GM12878 (cell line): Measurements from ENCODE around the gene PHC3. TPM values are rescaled to one million over a fixed set of nuclear protein-coding genes. Genes with fewer than 3 reads are reported as not detected.

Experiments used
- ATAC-seq: fragments of 200-7000 bp; cut with Tn5 transposase; 3 replicates; pipeline ENCODE4 v1.9.1; 2020; ENCODE audit warnings: mild to moderate bottlenecking, moderate library complexity
- BruUV-seq: library from RNA; stranded (reverse); fragments of 400-500 nt; replicated peaks from 2 replicates; lab custom pipeline; 2021; lab: Mats Ljungman, UMichigan
- CTCF ChIA-PET: fragments of 300-600 bp; sonication (Branson Sonifier 250); formaldehyde crosslinking; extraction: SDS; loops from one replicate; lab custom pipeline; 2021; ENCODE audit warnings: inconsistent platforms; lab: Yijun Ruan, JAX
- POLR2A ChIA-PET: fragments of 350-600 bp; formaldehyde crosslinking; extraction: SDS; loops from one replicate; lab custom pipeline; 2021; ENCODE audit warnings: inconsistent platforms; lab: Charles Lee
- RAD21 ChIA-PET: fragments of 300-600 bp; sonication (Branson Sonifier 250); formaldehyde crosslinking; loops from one replicate; lab custom pipeline; 2023; ENCODE audit warnings: antibody characterized with exemption; ENCODE audit not compliant: unreplicated experiment; lab: Charles Lee
- SMC1A ChIA-PET: fragments of 300-600 bp; sonication (Branson Sonifier 250); formaldehyde crosslinking; loops from one replicate; lab custom pipeline; 2023; ENCODE audit not compliant: unreplicated experiment, uncharacterized antibody; lab: Charles Lee
- DNase-seq: peaks from one replicate; pipeline ENCODE4 v3.0.0-alpha.2; 2011; ENCODE audit warnings: low read depth, low spot score
- FAIRE-seq: peaks from 3 replicates; lab custom pipeline; 2011; peaks lifted over from hg19 to GRCh38; lab: Jason Lieb, UNC
- H2AFZ ChIP-seq: 2 replicates; pipeline ENCODE4 v1.6.0; 2011; ENCODE audit warnings: low read depth, low read length, control low read depth; ENCODE audit not compliant: control insufficient read depth
- H3K27ac ChIP-seq: 2 replicates; pipeline ENCODE4 v1.5.1; 2011; ENCODE audit warnings: control low read depth; ENCODE audit not compliant: control insufficient read depth, insufficient read depth
- H3K27me3 ChIP-seq, 2 experiments: replicated peaks in 1 of 2; 2 replicates each; pipeline versions ENCODE4 v1.6.0 to v1.6.1; 2011; ENCODE audit warnings: low read length in 1 of 2; ENCODE audit not compliant: control insufficient read depth in 2 of 2, insufficient read depth in 2 of 2
- H3K36me3 ChIP-seq, 2 experiments: 2 replicates each; pipeline ENCODE4 v1.5.1; 2011; ENCODE audit warnings: low read length in 1 of 2; ENCODE audit not compliant: control insufficient read depth in 2 of 2, insufficient read depth in 2 of 2
- H3K4me1 ChIP-seq: 2 replicates; pipeline ENCODE4 v1.6.1; 2011; ENCODE audit warnings: mild to moderate bottlenecking, low read length, moderate library complexity, mixed read lengths; ENCODE audit not compliant: control insufficient read depth, insufficient read depth
- H3K4me2 ChIP-seq: 2 replicates; pipeline ENCODE4 v1.6.0; 2011; ENCODE audit warnings: control low read depth; ENCODE audit not compliant: control insufficient read depth, insufficient read depth
- H3K4me3 ChIP-seq: fragments of 200-600 bp; sonication (generic); 2 replicates; pipeline ENCODE4 v1.5.1; 2016
- H3K79me2 ChIP-seq: 2 replicates; pipeline ENCODE4 v1.6.0; 2011; ENCODE audit warnings: low read length; ENCODE audit not compliant: control insufficient read depth, insufficient read depth
- H3K9ac ChIP-seq: 2 replicates; pipeline ENCODE4 v1.8.0; 2011; ENCODE audit warnings: low read length, control low read depth, mixed read lengths; ENCODE audit not compliant: control insufficient read depth, insufficient read depth
- H3K9me3 ChIP-seq: replicated peaks from 3 replicates; pipeline ENCODE4 v1.5.1; 2011; ENCODE audit warnings: mild to moderate bottlenecking, low read length; ENCODE audit not compliant: control insufficient read depth, insufficient read depth
- H4K20me1 ChIP-seq: 2 replicates; pipeline ENCODE4 v1.6.0; 2011; ENCODE audit not compliant: control insufficient read depth, insufficient read depth
- CBFB ChIP-seq: IDR thresholded peaks from 2 replicates; pipeline ENCODE4 v1.6.1; 2016; ENCODE audit warnings: antibody characterized with exemption, low read depth
- NRF1 ChIP-seq: conservative IDR thresholded peaks from 2 replicates; pipeline ENCODE4 v1.6.1; 2011; ENCODE audit warnings: mild to moderate bottlenecking, low read depth, low read length, improper control_type of control experiment
- WGBS: methylation state at CpG from one replicate; pipeline ENCODE4 v1.1.6; 2016; ENCODE audit warnings: low lambda C conversion rate; ENCODE audit not compliant: insufficient replicate concordance, insufficient coverage; ENCODE audit errors: missing lambda C conversion rate; 5-methylcytosine and 5-hydroxymethylcytosine counted together
- in situ Hi-C: fragments of 300-500 bp; cut with MboI; formaldehyde crosslinking; loops from 9 replicates; pipeline ENCODE4 v1.14.3; 2018; ENCODE audit warnings: mixed read lengths
- intact Hi-C: fragments of 100-400 bp; cut with micrococcal nuclease; formaldehyde crosslinking; loops from one replicate; pipeline ENCODE4 v1.14.2; 2022; ENCODE audit not compliant: unreplicated experiment
- polyA plus RNA-seq, 11 experiments: library from polyadenylated mRNA; depleted of rRNA in 4 of 11; unstranded in 6 of 11; stranded (reverse) in 5 of 11; fragments of >200 nt; fragmentation: Nextera tagmentation in 4 of 11; fragmentation: Illumina TruSeq in 1 of 11; extraction: Ambion mirVana in 4 of 11; extraction: Trizol in 1 of 11; gene quantifications; 1 replicate in 1 of 11; 2 replicates in 10 of 11; pipeline versions ENCODE4 v1.2.1 to v1.2.3, GENCODE V29; 2011 to 2016; ENCODE audit warnings: inconsistent platforms in 2 of 11, missing spikeins in 2 of 11, low read depth in 1 of 11
- total RNA-seq, 4 experiments: library from RNA; depleted of rRNA in 3 of 4; stranded (reverse); fragments of >200 nt in 3 of 4; fragmentation: Illumina TruSeq in 1 of 4; extraction: Trizol in 1 of 4; gene quantifications; 2 replicates each; pipeline versions ENCODE4 v1.2.1 to v1.2.3, GENCODE V29; 2013 to 2021
- TF ChIP-seq, protein P1 (sequence below): fragments of 450-650 bp; IDR thresholded peaks from 2 replicates; pipeline ENCODE4 v1.6.1; 2017; ENCODE audit warnings: low read depth, mild to moderate bottlenecking, moderate library complexity
- TF ChIP-seq, protein P2 (sequence below), 3 experiments: IDR thresholded peaks in 2 of 3; conservative IDR thresholded peaks in 1 of 3; 2 replicates each; pipeline ENCODE4 v1.5.1; 2011; ENCODE audit warnings: low read depth in 3 of 3, low read length in 3 of 3, mild to moderate bottlenecking in 3 of 3, control low read depth in 2 of 3, moderate library complexity in 2 of 3, inconsistent platforms in 1 of 3, mixed read lengths in 1 of 3; ENCODE audit not compliant: control insufficient read depth in 2 of 3, insufficient read depth in 1 of 3; ENCODE audit errors: extremely low read depth in 1 of 3

Gene PHC3
- total and polyA plus RNA-seq, 10 of the 15 experiments (the other 5 are each of a cell fraction or from before 2014, with no cell fraction given): 3.3 to 62.3 (median 22.1) TPM

- no peaks in the 10 kb centered on the region for H3K4me1 ChIP-seq
- ATAC-seq (no peak; the same call in 2 of the 3 replicates), DNase-seq (no peak), FAIRE-seq (peak; percentile 54)
- POLR2A ChIA-PET: no interaction called here
- intact Hi-C loops: no loop called here
- TF ChIP-seq NRF1 (no peak), CBFB (no peak)
- TF ChIP-seq, protein P1, sequence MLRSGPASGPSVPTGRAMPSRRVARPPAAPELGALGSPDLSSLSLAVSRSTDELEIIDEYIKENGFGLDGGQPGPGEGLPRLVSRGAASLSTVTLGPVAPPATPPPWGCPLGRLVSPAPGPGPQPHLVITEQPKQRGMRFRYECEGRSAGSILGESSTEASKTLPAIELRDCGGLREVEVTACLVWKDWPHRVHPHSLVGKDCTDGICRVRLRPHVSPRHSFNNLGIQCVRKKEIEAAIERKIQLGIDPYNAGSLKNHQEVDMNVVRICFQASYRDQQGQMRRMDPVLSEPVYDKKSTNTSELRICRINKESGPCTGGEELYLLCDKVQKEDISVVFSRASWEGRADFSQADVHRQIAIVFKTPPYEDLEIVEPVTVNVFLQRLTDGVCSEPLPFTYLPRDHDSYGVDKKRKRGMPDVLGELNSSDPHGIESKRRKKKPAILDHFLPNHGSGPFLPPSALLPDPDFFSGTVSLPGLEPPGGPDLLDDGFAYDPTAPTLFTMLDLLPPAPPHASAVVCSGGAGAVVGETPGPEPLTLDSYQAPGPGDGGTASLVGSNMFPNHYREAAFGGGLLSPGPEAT: no peak
- TF ChIP-seq, protein P2, sequence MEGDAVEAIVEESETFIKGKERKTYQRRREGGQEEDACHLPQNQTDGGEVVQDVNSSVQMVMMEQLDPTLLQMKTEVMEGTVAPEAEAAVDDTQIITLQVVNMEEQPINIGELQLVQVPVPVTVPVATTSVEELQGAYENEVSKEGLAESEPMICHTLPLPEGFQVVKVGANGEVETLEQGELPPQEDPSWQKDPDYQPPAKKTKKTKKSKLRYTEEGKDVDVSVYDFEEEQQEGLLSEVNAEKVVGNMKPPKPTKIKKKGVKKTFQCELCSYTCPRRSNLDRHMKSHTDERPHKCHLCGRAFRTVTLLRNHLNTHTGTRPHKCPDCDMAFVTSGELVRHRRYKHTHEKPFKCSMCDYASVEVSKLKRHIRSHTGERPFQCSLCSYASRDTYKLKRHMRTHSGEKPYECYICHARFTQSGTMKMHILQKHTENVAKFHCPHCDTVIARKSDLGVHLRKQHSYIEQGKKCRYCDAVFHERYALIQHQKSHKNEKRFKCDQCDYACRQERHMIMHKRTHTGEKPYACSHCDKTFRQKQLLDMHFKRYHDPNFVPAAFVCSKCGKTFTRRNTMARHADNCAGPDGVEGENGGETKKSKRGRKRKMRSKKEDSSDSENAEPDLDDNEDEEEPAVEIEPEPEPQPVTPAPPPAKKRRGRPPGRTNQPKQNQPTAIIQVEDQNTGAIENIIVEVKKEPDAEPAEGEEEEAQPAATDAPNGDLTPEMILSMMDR (IDR thresholded peaks at IDR 0.05 in 2 of 3, conservative IDR thresholded peaks at IDR 0.05 in 1 of 3; ENCODE audit: control insufficient read depth in 2 of 3, extremely low read depth in 1 of 3, insufficient read depth in 1 of 3, low read depth in 3 of 3, low read length in 3 of 3): no peak
- no peaks in the 10 kb centered on the region for H4K20me1 ChIP-seq
- H3K4me3 ChIP-seq: no peak overlapping the region
- H3K27ac ChIP-seq: no peak overlapping the region
- SMC1A ChIA-PET: no interaction called here
- WGBS: 66% methylated on average over 2 of the region's 2 CpGs
- in situ Hi-C loops: no loop called here
- H3K9ac ChIP-seq: no peak overlapping the region
- RAD21 ChIA-PET: no interaction called here
- H3K4me2 ChIP-seq: no peak overlapping the region
- CTCF ChIA-PET: no interaction called here
- H2AFZ ChIP-seq: no peak overlapping the region
- no peaks in the 10 kb centered on the region for H3K36me3 ChIP-seq
- H3K27me3 ChIP-seq: no peaks in the 10 kb centered on the region
- peaks cover 3% of the 10 kb centered on the region for H3K79me2 ChIP-seq
- H3K9me3 ChIP-seq: no peaks in the 10 kb centered on the region
- BruUV-seq: no TSS peak
Observed at GRCh38 chr3:170228093-170228766, 46.7 kb upstream of the PHC3 start.
